Gastrocnemius medialis (tissue), 4 donors: ENCODE results near the gene PMVK. TPM values are rescaled to one million over a fixed set of nuclear protein-coding genes. Genes with fewer than 3 reads are reported as not detected.
A peak's percentile ranks its signal among the peaks of the same experiment; 100 is the strongest.

Source experiments
- ATAC-seq, 2 donors: fragments of 150-250 bp; one replicate each; pipeline ENCODE4 v1.9.1; 2016
- DNase-seq, 2 donors: peaks; one replicate each; pipeline ENCODE4 v3.0.0-alpha.2; 2019
- H3K27ac ChIP-seq, 4 donors: fragments of 200-600 bp; sonication (generic); 1 replicate in 1 of 4; 2 replicates in 3 of 4; pipeline ENCODE4 v1.5.1; 2016 to 2018; ENCODE audit warnings: mild to moderate bottlenecking in 2 of 4, moderate library complexity in 1 of 4
- H3K27me3 ChIP-seq, 3 donors: fragments of 200-600 bp; sonication (generic) in 2 of 3; 1 replicate in 1 of 3; 2 replicates in 2 of 3; pipeline versions ENCODE4 v1.5.1 to v1.6.0; 2016 to 2019; ENCODE audit warnings: mild to moderate bottlenecking in 1 of 3, moderate library complexity in 1 of 3
- H3K36me3 ChIP-seq, 2 donors: fragments of 200-600 bp; sonication (generic) in 1 of 2; one replicate each; pipeline ENCODE4 v1.5.1; 2017 to 2018
- H3K4me1 ChIP-seq, 2 donors: fragments of 200-600 bp; sonication (generic) in 1 of 2; one replicate each; pipeline ENCODE4 v1.5.1; 2016 to 2017; ENCODE audit warnings: mild to moderate bottlenecking in 2 of 2
- H3K4me3 ChIP-seq, 4 donors: fragments of 200-600 bp; sonication (generic) in 3 of 4; 1 replicate in 1 of 4; 2 replicates in 3 of 4; pipeline ENCODE4 v1.5.1; 2016 to 2019; ENCODE audit warnings: mild to moderate bottlenecking in 2 of 4
- H3K9me3 ChIP-seq, 3 donors: fragments of 200-600 bp; sonication (generic) in 2 of 3; 1 replicate in 1 of 3; 2 replicates in 2 of 3; pipeline ENCODE4 v1.5.1; 2016 to 2019
- CTCF ChIP-seq, 5 experiments: fragments of 450-650 bp in 3 of 5; fragments of 200-600 bp in 2 of 5; sonication (generic) in 2 of 5; IDR thresholded peaks in 4 of 5; conservative IDR thresholded peaks in 1 of 5; 1 replicate in 4 of 5; 2 replicates in 1 of 5; pipeline ENCODE4 v1.5.1; 2016 to 2019; ENCODE audit warnings: antibody characterized with exemption in 5 of 5, mild to moderate bottlenecking in 3 of 5, moderate library complexity in 3 of 5
- POLR2A ChIP-seq, 2 donors: fragments of 450-650 bp; IDR thresholded peaks; one replicate each; pipeline ENCODE4 v1.6.1; 2017; ENCODE audit warnings: antibody characterized with exemption in 2 of 2, mild to moderate bottlenecking in 2 of 2, moderate library complexity in 2 of 2
- in situ Hi-C, 4 donors: fragments of 200-750 bp; cut with MboI; loops; one replicate each; pipeline versions ENCODE4 v1.15.0 to v1.8.0; 2017; ENCODE audit warnings: low sequenced_read_pairs in 4 of 4
- intact Hi-C: fragments of 100-400 bp; cut with DNase I; formaldehyde crosslinking; loops from one replicate; pipeline ENCODE4 v1.15.1; 2023; ENCODE audit warnings: low total_unique reads
- total RNA-seq, 4 donors: library from RNA; depleted of rRNA; stranded (reverse); fragments of >200 nt; gene quantifications; one replicate each; pipeline versions ENCODE4 v1.1.0 to v1.2.3, GENCODE V29; 2016

Gene PMVK
- total RNA-seq, 4 donors from 2014 or later, result 4.6 to 7.6 (median 6.1) TPM

DNA sequence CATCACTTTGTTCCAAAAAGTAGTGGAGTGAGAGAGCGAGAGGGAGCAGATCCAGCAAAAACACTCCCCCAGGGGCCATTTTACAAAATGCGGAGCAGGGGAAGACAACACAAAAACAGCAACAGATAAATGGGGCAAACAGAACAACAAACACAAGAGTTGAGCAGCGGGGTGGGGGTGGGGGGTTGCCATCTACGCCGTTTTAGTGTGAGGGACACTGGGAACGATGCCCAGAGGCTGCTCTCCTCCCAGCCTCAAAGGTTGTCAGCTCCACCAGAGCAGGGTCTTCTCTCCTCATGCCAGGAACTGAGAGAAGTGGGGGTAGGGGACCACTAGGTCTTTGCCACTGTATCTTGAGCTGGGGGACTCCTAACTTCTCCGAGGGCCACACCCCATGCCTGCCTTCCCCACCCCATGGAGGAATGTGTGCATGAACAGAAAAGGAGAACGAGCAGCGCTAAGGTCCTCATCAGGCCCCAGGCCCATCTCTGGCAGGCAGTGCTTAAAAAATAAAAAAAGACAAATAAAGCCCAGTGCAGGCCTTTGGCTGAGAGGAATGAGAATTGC lies 20.7 kb upstream of the PMVK start:
- peaks cover 0 to 13% of the 10 kb centered on the region in 2 donors for H3K36me3 ChIP-seq
- DNase-seq (no peak), ATAC-seq (no peak)
- no peaks in the 10 kb centered on the region for H3K9me3 ChIP-seq
- peak overlapping the region; percentile 92 to 98 (median 94) for H3K27ac ChIP-seq
- H3K4me1 ChIP-seq, result peaks cover 57 to 65% of the 10 kb centered on the region in 2 donors
- no peaks in the 10 kb centered on the region for H3K27me3 ChIP-seq
- intact Hi-C loops, result no loop called here
- TF ChIP-seq CTCF (IDR thresholded peaks at IDR 0.05 in 4 of 5, conservative IDR thresholded peaks at IDR 0.05 in 1 of 5), result no peak
- TF ChIP-seq POLR2A (IDR thresholded peaks at IDR 0.05), result no peak
- in situ Hi-C loops, result loop anchor here in 1 of 4 donors (25.0 kb wide), 1 partner anchor 105 kb away; the partner anchor contains the start of genes ADAM15 and EFNA4
- peak overlapping the region; percentile 67 to 77 (median 69) for H3K4me3 ChIP-seq

DNA sequence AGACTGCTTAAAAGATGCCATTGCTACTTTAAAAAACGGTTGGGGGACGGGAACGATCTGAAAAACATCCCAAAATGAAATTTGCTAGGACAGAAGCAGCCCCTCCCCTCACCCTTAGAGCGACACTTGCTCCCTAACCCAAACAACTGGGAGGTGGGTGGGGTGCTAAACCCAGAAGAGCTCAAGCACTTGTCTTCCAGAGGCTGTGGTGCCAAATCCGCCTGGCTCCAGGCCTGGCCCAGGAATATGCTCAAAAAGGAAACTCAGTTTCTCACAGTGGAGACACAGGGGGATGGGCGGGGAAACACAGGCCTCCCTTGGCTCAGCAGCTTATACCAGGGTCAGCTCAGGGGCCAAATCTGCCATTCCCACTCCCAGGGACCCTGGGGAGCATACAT lies 20.0 kb upstream of the PMVK start:
- Histone ChIP-seq H3K27me3 (no peaks in the 10 kb centered on the region), H3K4me1 (peaks cover 62 to 68% of the 10 kb centered on the region in 2 donors), H3K9me3 (no peaks in the 10 kb centered on the region), H3K36me3 (peaks cover 0 to 14% of the 10 kb centered on the region in 2 donors), H3K4me3 (peak overlapping the region; percentile 67 to 77 (median 69)), H3K27ac (peak overlapping the region; percentile 92 to 98 (median 94))
- DNase-seq (peak; percentile 52 to 74), ATAC-seq (peak; percentile 22 to 45)
- TF ChIP-seq POLR2A (IDR thresholded peaks at IDR 0.05), result no peak
- no peak for TF ChIP-seq CTCF (IDR thresholded peaks at IDR 0.05 in 4 of 5, conservative IDR thresholded peaks at IDR 0.05 in 1 of 5)
- in situ Hi-C loops (loop anchor here in 1 of 4 donors (25.0 kb wide), 1 partner anchor 106 kb away; the partner anchor contains the start of genes ADAM15 and EFNA4), intact Hi-C loops (loop anchor here (1.0 kb wide), 1 partner anchor 19 kb away; no protein-coding TSS in a partner anchor)

GRCh38 chr1:154955718-154956543 lies 19.4 kb upstream of the PMVK start, which contains the start of gene PBXIP1:
PBXIP1 (minus strand) TSS chr1:154956099; CDS start chr1:154953721, 2,378 bp downstream.
- H3K4me3 ChIP-seq, result peak within 1 kb of the TSS; percentile 67 to 77 (median 69)
- intact Hi-C loops, result loop anchor here (1.0 kb wide), 1 partner anchor 19 kb away; no protein-coding TSS in a partner anchor
- H3K36me3 ChIP-seq, result peaks cover 0 to 20% of the 10 kb centered on the region in 2 donors
- TF ChIP-seq CTCF (IDR thresholded peaks at IDR 0.05 in 4 of 5, conservative IDR thresholded peaks at IDR 0.05 in 1 of 5) (no peak), POLR2A (IDR thresholded peaks at IDR 0.05) (peak; percentile 67 to 71)
- ATAC-seq (peak; percentile 93 to 95), DNase-seq (peak; percentile 76 to 89)
- peak within 1 kb of the TSS; percentile 92 to 98 (median 94) for H3K27ac ChIP-seq
- no peaks in the 10 kb centered on the region for H3K27me3 ChIP-seq
- peaks cover 62 to 66% of the 10 kb centered on the region in 2 donors for H3K4me1 ChIP-seq
- in situ Hi-C loops, result loop anchor here in 1 of 4 donors (25.0 kb wide), 1 partner anchor 106 kb away; the partner anchor contains the start of genes ADAM15 and EFNA4
- H3K9me3 ChIP-seq, result no peaks in the 10 kb centered on the region

DNA sequence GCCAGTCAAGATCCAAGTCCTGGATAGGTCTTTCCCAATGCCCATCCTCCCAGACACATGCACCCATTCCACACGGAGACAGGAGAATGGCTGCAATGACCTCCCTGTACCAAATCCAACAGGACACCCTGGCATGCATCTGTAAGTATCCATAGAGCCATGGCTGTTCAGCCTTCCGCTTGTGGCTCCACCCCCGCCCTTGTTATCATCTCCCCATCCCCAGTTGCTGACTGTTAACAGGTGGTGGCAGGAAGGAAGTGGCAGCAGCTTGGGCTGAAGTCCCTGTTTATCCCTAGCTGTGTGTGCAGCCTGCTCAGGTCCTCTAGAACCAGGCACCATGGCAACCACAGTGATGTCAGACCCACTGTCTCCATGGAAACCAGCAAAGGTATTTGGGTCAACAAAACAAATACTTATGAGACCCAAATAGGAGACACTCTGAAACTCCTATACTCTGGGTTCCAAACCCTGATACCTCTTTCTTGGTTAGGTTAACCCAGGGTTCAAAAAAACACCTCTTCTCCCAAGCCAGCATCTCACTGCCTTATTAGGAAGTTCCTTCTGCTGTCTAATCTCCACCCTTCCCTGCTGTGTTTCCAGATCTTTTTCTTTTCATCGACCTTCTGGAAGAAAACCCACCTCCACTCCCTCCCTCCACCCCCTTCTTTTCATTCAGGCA lies 18.7 kb upstream of the PMVK start:
- intact Hi-C loops, result no loop called here

More for the DNA sequence above, 18.7 kb upstream of the PMVK start:
- H3K9me3 ChIP-seq, result no peaks in the 10 kb centered on the region
- peaks cover 0 to 27% of the 10 kb centered on the region in 2 donors for H3K36me3 ChIP-seq
- DNase-seq, result peak in 1 of 2 donors; percentile 53
- TF ChIP-seq POLR2A (IDR thresholded peaks at IDR 0.05), result no peak
- no peak for TF ChIP-seq CTCF (IDR thresholded peaks at IDR 0.05 in 4 of 5, conservative IDR thresholded peaks at IDR 0.05 in 1 of 5)
- H3K4me3 ChIP-seq, result peak overlapping the region; percentile 67 to 77 (median 69)
- H3K27me3 ChIP-seq, result no peaks in the 10 kb centered on the region
- H3K27ac ChIP-seq, result peak overlapping the region; percentile 92 to 98 (median 94)
- H3K4me1 ChIP-seq, result peaks cover 54 to 58% of the 10 kb centered on the region in 2 donors
- in situ Hi-C loops, result loop anchor here in 1 of 4 donors (25.0 kb wide), 1 partner anchor 107 kb away; the partner anchor contains the start of genes ADAM15 and EFNA4
- peak in 1 of 2 donors; percentile 0 for ATAC-seq
